PC-9 (cell line): Measurements from ENCODE around the gene HEY2.

ENCODE experiments used
- EZH2 ChIP-seq: fragments of 200-600 bp; sonication (generic); IDR thresholded peaks from 2 replicates; pipeline ENCODE4 v1.8.0; 2017; ENCODE audit warnings: antibody characterized with exemption, low read depth
- TF ChIP-seq, protein P1 (sequence below): fragments of 200-600 bp; sonication (generic); conservative IDR thresholded peaks from 2 replicates; pipeline ENCODE4 v1.6.1; 2017; ENCODE audit warnings: mixed run types, antibody characterized with exemption, mild to moderate bottlenecking, moderate library complexity

DNA sequence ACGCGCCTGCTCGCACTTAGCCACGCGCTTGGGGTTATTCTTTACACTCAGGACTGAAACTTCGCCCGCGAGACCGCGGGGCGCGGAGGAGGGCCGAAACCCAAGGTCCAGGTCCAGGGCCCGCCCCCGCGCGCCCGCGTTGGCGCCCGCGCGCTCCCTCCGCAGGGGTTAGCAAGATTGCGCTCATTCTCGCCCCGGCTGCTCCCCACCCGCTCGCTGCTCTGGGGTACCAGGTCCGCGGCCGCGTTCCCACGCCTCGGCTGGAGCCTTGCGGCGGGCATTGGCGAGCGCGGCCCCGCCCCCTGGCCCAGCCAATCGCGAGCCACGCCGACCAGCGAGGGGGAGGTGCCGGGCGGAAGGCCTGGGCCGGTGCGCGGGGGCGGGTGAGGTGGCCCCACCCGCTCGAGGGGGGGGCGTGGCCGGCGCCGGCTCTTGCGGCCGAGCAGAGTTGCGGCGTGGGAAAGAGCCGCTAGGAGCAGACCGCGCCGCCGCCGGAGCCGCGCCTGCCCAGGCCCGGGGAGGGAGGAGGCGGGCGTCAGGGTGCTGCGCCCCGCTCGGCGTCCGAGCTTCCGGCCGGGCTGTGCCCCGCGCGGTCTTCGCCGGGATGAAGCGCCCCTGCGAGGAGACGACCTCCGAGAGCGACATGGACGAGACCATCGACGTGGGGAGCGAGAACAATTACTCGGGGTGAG, at the start of gene HEY2:
- TF ChIP-seq, protein P1, sequence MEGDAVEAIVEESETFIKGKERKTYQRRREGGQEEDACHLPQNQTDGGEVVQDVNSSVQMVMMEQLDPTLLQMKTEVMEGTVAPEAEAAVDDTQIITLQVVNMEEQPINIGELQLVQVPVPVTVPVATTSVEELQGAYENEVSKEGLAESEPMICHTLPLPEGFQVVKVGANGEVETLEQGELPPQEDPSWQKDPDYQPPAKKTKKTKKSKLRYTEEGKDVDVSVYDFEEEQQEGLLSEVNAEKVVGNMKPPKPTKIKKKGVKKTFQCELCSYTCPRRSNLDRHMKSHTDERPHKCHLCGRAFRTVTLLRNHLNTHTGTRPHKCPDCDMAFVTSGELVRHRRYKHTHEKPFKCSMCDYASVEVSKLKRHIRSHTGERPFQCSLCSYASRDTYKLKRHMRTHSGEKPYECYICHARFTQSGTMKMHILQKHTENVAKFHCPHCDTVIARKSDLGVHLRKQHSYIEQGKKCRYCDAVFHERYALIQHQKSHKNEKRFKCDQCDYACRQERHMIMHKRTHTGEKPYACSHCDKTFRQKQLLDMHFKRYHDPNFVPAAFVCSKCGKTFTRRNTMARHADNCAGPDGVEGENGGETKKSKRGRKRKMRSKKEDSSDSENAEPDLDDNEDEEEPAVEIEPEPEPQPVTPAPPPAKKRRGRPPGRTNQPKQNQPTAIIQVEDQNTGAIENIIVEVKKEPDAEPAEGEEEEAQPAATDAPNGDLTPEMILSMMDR, result no peak
- TF ChIP-seq EZH2, result no peak
